ENCODE results near the gene ID4. TPM values are rescaled to one million over a fixed set of nuclear protein-coding genes. Genes with fewer than 3 reads are reported as not detected.

ID4 gene
- polyA plus RNA-seq, 2 of the 4 experiments (the other 2 are of a cell fraction), result 2.6 to 6.1 TPM

- TF ChIP-seq RAD21 (conservative IDR thresholded peaks at IDR 0.05 in 1 of 2, IDR thresholded peaks at IDR 0.05 in 1 of 2), result no peak
- TF ChIP-seq HDAC2 (IDR thresholded peaks at IDR 0.05), result no peak
- no peak for TF ChIP-seq FOSB (CRISPR knock-in tag; IDR thresholded peaks at IDR 0.05)
- TF ChIP-seq HOXA7 (CRISPR knock-in tag; IDR thresholded peaks at IDR 0.05), result no peak
- TF ChIP-seq ELK1 (IDR thresholded peaks at IDR 0.05; ENCODE audit: low read depth, low read length), result no peak
- no peak for TF ChIP-seq ATOH8 (CRISPR knock-in tag; IDR thresholded peaks at IDR 0.05; ENCODE audit: low read depth)
These were observed 5.0 kb downstream of the ID4 start (continued) for GRCh38 chr6:19842030-19842615.

GRCh38 chr6:19844689-19845088, 7.5 kb downstream of the ID4 start:
- no peak overlapping the region for H3K4me2 ChIP-seq
- DNase-seq (ENCODE audit: low read depth in 1 of 2, low spot score in 1 of 2), result no peak
- no peak for TF ChIP-seq POLR2AphosphoS2 (conservative IDR thresholded peaks at IDR 0.05; ENCODE audit: low read length)
- no peak for TF ChIP-seq EHMT2 (IDR thresholded peaks at IDR 0.05; ENCODE audit: low read depth)
- TF ChIP-seq FOXS1 (CRISPR knock-in tag; IDR thresholded peaks at IDR 0.05), result no peak
- no peak for TF ChIP-seq FOSL2 (IDR thresholded peaks at IDR 0.05)
- TF ChIP-seq FOSL2 (CRISPR knock-in tag; IDR thresholded peaks at IDR 0.05), result no peak
- TF ChIP-seq CBX8 (IDR thresholded peaks at IDR 0.05), result no peak
- no peak for TF ChIP-seq ZFP36 (IDR thresholded peaks at IDR 0.05; ENCODE audit: borderline replicate concordance, partially characterized antibody)
- no peak for TF ChIP-seq HOXA7 (CRISPR knock-in tag; IDR thresholded peaks at IDR 0.05)
- TF ChIP-seq HEYL (CRISPR knock-in tag; IDR thresholded peaks at IDR 0.05), result no peak
- no peak for TF ChIP-seq MYC (IDR thresholded peaks at IDR 0.05; ENCODE audit: borderline replicate concordance, low read length)
- no peak for TF ChIP-seq NR3C1 (IDR thresholded peaks at IDR 0.05)
- TF ChIP-seq MAX (IDR thresholded peaks at IDR 0.05), result no peak
- TF ChIP-seq RCOR1 (IDR thresholded peaks at IDR 0.05; ENCODE audit: low read depth, low read length), result no peak
- TF ChIP-seq RAD21 (conservative IDR thresholded peaks at IDR 0.05 in 1 of 2, IDR thresholded peaks at IDR 0.05 in 1 of 2), result no peak
- no peaks in the 10 kb centered on the region for H3K9me3 ChIP-seq
- FAIRE-seq, result no peak
- H3K4me3 ChIP-seq, result no peak overlapping the region
- peaks cover 12% of the 10 kb centered on the region; the same call in 2 of the 3 replicates for H3K4me1 ChIP-seq
- ATAC-seq, result no peak
- no peak overlapping the region for H3K27ac ChIP-seq
- 60% methylated on average over 2 of the region's 2 CpGs for WGBS (ENCODE audit: missing lambda C conversion rate)
- ChIA-PET POLR2A (no interaction called here), CTCF (interaction anchor here (0.6 kb wide), 1 partner anchor 1179 kb away, joined by 3 read pairs; no protein-coding TSS in a partner anchor)

GRCh38 chr6:19845266-19846041, 8.3 kb downstream of the ID4 start:
- no peak overlapping the region for H3K27ac ChIP-seq
- no peak for TF ChIP-seq POLR2A (IDR thresholded peaks at IDR 0.05; ENCODE audit: low read length)
- no peak for TF ChIP-seq ZFP36 (IDR thresholded peaks at IDR 0.05; ENCODE audit: borderline replicate concordance, partially characterized antibody)
- TF ChIP-seq SREBF2 (IDR thresholded peaks at IDR 0.05), result no peak
- TF ChIP-seq CBX8 (IDR thresholded peaks at IDR 0.05), result no peak
- no peak for TF ChIP-seq NR3C1 (IDR thresholded peaks at IDR 0.05)
- no peak for TF ChIP-seq REST (IDR thresholded peaks at IDR 0.05)
- no peak for TF ChIP-seq FOSL2 (IDR thresholded peaks at IDR 0.05)
- TF ChIP-seq FOSL2 (CRISPR knock-in tag; IDR thresholded peaks at IDR 0.05), result no peak
- no peak overlapping the region for H3K4me2 ChIP-seq
- FAIRE-seq (no peak), ATAC-seq (no peak), DNase-seq (ENCODE audit: low read depth in 1 of 2, low spot score in 1 of 2) (no peak)
- H3K9me3 ChIP-seq, result no peaks in the 10 kb centered on the region
- WGBS (ENCODE audit: missing lambda C conversion rate), result 76% methylated on average over 10 of the region's 10 CpGs
- CTCF ChIA-PET, result no interaction called here
- POLR2A ChIA-PET, result interaction anchor here (0.7 kb wide), 1 partner anchor 42 kb away, joined by 3 read pairs; no protein-coding TSS in a partner anchor
- H3K4me3 ChIP-seq, result no peak overlapping the region
- peaks cover 9% of the 10 kb centered on the region; the same call in 1 of the 3 replicates for H3K4me1 ChIP-seq
